GM19240 (cell line): ENCODE data around the gene ALAS1.

Source experiments
- DNase-seq: peaks from one replicate; pipeline ENCODE4 v3.0.0; 2011; ENCODE audit warnings: low spot score; ENCODE audit not compliant: insufficient read length

ALAS1 gene

DNA sequence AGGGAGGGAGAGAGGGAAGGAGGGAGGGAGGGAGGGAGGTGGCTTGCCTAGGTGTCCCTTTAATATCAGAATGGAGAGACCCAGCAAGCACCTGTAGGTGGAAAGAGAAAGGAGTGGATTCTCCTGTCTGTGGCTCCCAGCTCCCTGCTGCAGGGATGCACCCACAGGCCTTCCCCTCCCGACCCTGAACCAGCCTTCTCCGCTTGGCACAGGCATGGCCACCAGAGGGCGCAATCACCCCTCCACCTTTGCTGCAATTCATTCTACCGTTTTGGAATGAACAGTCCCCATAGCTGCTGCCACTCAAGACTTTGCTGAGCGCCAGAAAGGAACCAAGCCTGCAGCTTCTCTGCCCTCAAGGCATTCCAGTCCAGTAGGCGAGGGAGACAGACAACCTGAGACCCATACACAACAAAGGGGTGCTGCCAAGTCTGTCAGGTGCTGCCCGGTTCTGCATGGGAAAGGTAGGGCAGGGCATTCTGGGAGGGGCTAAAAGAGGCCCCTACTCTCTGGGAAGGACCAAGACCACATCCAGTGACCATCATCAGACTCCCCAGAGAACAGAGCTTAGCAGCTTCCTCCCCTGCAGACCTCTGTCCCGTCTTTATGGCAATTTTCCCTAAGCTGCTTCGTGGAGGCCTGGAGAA is 22.5 kb downstream of the ALAS1 start:
- DNase-seq, result peak; percentile 63

DNA sequence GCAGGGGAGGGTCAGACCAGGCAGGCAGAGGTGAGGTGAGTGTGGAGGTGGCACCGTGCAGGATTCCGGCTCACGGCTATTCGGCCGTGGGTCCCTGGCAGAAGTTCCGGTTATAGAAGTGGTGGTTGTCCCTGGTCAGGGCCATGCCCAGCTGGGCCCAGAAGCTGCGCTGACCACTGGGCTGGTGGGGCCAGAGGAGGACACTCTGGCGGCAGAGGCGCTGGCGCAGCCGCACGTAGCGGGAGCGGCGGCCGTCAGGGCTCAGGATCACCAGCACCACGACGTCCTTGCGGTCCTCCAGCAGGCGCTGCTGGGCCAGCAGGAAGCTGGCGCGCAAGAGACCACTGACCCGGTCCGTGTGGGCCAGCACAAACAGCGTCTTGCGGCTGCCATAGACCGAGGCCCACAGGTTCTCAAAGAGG is 23.2 kb downstream of the ALAS1 start:
- no peak for DNase-seq

DNA sequence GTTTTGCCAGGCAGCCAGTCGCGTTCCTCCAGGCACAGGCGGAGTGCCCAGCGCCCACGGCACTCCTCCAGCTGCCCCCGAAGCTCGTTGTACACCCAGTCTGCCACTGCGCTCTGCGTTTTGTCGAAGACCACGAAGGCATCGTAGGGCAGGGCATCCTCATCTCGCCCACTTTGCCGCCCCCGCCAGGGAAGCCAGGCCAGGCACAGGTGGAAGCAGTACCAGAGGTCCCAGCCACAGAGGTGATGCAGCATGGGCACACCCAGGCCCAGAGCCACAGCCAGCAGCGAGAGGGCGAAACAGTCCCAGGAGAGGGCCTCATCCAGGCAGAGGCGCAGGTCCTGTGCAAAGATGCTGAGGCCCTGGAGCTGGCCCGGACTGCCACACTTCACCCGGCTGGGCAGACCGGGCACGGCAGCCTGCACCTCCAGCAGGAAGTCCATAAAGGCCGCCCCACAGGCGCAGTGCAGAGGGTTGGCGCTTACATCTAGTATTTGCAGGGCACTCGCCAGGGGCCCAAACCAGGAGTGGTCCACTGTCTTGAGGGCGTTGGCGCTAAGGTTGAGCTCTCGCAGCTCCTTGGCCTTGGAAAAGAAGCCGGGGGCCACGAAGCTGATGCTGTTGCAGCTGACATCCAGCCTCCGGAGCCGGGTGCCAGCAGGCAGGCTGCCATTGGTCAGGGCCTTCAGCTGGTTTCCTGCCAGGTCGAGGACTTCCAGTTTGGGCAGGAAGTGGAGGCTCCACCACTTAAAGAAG is 23.8 kb downstream of the ALAS1 start:
- DNase-seq, result no peak

- DNase-seq, result no peak
Observed at GRCh38 chr3:52222319-52223221, 24.6 kb downstream of the ALAS1 start.

GRCh38 chr3:52223449-52224408 is 25.8 kb downstream of the ALAS1 start:
- DNase-seq, result no peak

- peak; percentile 84 for DNase-seq
Observed at GRCh38 chr3:52225452-52226228, 27.7 kb downstream of the ALAS1 start, which contains the start of gene TLR9. TSS of gene TLR9 (minus strand) at chr3:52225645. CDS start at chr3:52225529, 116 bp downstream.

DNA sequence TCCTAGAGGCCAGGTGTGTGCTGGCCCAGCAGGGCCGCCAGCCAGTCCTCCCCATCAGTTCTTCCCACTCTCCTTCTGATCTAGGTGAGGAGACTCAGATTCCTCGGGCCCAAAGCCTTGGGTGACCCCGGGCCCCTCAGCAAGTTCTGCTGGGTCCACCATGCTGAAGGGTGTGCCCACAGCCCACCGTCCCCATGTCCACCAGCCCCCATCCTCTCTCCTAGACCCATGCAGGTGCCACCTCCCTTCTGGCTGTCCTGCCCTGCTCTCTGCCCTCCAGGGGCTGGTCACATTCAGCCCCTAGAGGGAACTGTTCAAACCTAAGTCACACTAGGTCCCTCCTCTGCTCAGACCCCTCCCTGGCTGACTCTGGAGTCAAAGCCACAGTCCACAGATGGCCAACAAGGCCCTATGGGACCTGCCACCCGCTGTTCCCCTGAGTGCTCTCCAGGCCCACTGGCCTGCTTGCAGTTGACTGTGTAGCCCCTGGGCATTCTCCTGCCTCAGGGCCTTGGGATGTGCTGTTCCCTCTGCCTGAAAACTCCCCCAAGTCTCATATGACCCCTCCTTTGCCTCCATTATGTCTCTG is 28.4 kb downstream of the ALAS1 start:
- no peak for DNase-seq

DNA sequence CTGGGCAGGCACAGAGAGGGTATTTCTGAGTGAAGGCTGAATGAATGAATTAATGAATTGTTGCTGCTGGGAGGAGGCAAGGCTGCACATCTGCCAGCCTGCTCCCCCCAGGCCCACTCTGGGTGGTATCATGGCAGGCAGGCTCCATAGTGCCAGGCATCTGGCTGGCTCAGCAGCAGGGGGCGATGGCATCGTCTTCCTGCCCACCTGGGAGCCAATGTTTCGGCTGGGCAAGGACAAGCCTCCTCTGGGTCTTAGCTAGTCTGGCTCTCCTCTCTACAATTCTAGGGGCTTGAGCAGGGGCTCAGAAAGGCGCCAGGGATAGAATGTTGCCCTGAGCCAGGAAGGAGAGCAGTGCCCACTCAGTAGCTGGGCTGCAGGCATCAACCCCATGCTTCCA is 29.2 kb downstream of the ALAS1 start:
- DNase-seq, result no peak

- no peak for DNase-seq
Observed at GRCh38 chr3:52227766-52228165, 29.8 kb downstream of the ALAS1 start.

DNA sequence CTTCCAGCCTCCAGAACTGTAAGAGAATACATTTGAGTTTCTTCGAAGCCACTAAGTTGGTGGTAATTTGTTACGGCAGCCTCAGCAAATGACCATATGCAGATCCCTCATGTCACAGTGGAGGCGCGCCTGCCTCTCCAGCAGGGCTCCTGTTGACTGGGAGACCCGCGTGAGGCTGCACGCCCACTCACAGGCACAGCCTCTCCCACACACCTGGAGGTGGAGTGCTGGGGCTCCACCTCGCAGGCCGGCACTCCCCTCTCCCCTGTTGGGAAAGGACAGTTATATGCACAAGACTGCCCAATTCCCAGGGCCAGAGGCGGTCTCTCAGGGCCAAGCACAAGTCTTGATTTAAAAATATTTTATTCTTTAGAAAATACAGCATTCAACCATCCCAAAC is 30.3 kb downstream of the ALAS1 start:
- DNase-seq, result no peak

DNA sequence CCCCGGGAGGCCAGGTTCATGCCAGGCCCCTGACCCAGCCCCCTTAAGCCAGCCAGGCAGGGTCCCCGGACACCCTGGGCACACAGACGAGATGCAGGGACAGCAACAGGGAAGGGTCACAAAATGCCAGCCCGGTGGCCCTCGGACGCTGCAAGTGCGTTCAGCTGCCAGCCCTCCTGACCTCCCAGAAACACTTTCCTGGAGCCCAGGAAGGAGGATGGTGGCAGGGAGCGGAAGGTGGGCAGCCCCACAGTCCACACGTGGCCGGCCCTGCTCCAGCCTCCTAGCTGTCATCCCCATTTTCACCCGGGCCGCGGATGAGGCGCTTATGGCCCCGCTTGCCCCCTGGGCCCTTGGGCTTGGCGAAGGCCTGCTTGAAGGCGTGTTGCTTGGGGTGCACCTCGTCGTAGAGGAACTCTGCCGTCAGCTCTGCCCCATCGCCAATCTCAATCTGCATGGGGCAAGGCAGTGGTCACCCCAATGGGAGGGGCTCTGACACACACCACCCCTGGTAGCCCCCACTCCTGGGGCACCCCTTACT is 30.9 kb downstream of the ALAS1 start:
- no peak for DNase-seq

GRCh38 chr3:52229656-52230055 is 31.7 kb downstream of the ALAS1 start:
- DNase-seq, result no peak

DNA sequence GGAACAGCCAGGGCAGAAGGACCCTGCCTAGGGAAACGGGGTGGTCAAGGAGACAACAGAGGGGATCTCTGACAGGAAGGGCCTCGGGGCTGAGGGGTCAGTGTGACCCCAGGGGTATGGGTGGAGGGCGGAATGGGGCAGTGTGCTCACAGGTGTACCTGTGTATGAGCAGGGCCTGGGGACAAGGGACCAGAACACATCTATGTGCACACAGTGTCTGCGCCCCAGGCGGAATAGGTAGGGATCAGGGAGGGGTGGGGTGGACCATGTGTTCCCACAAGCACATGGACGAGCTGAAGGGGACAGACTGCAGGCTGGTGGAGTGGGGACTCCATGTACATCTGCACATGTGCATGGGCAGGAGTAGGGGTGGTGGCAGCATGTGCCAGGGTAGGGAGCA is 32.5 kb downstream of the ALAS1 start:
- no peak for DNase-seq

GRCh38 chr3:52230889-52231499 is 33.0 kb downstream of the ALAS1 start:
- no peak for DNase-seq

- no peak for DNase-seq
Observed at GRCh38 chr3:52231502-52232278, 33.7 kb downstream of the ALAS1 start.

- DNase-seq, result no peak
Observed at GRCh38 chr3:52232279-52233107, 34.5 kb downstream of the ALAS1 start.

DNA sequence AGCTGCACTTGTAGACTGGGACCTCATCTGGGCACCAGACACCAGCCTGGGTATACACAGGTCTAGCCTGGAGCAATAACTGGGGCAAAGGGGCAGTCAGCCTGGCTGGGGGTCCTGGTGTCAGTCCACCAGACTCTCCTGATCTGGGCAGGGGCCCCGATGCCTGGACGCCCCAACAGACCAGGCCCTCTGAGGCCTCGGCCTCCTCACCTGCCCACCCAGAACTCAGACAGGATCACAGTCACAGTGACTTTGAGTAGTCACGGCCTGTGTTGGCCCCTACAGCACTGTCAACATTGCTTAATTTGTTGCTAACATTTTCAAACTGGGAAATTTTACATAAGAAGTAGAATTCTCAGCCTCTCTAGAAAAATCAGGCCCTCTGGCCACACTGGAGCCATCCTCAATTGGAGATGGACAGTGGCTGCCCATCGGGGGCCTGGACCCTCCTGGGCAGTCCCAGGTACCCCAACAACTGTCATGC is 35.2 kb downstream of the ALAS1 start:
- no peak for DNase-seq
